GM12878 (cell line): Measurements from ENCODE around the gene KPNA3.

Experiments
- CTCF ChIP-seq, 3 experiments: IDR thresholded peaks in 2 of 3; conservative IDR thresholded peaks in 1 of 3; 2 replicates each; pipeline ENCODE4 v1.5.1; 2011; ENCODE audit warnings: low read depth in 3 of 3, low read length in 3 of 3, mild to moderate bottlenecking in 3 of 3, control low read depth in 2 of 3, moderate library complexity in 2 of 3, inconsistent platforms in 1 of 3, mixed read lengths in 1 of 3; ENCODE audit not compliant: control insufficient read depth in 2 of 3, insufficient read depth in 1 of 3; ENCODE audit errors: extremely low read depth in 1 of 3
- FOXM1 ChIP-seq: IDR thresholded peaks from 2 replicates; pipeline ENCODE4 v1.6.1; 2012; ENCODE audit warnings: low read depth, mild to moderate bottlenecking, inconsistent platforms, low read length, moderate library complexity
- GABPA ChIP-seq: IDR thresholded peaks from 2 replicates; pipeline ENCODE4 v1.6.1; 2014; ENCODE audit warnings: antibody characterized with exemption, low read depth, mild to moderate bottlenecking, inconsistent platforms
- MAX ChIP-seq: IDR thresholded peaks from 2 replicates; pipeline ENCODE4 v1.6.1; 2012; ENCODE audit warnings: low read depth, low read length, improper control_type of control experiment
- POLR2A ChIP-seq: IDR thresholded peaks from 2 replicates; pipeline ENCODE4 v1.6.1; 2011; ENCODE audit warnings: low read depth, mild to moderate bottlenecking, low read length
- REST ChIP-seq: IDR thresholded peaks from 2 replicates; pipeline ENCODE4 v1.6.1; 2012; ENCODE audit warnings: mild to moderate bottlenecking, low read depth, low read length
- YY1 ChIP-seq: IDR thresholded peaks from 2 replicates; pipeline ENCODE4 v1.6.1; 2011; ENCODE audit warnings: low read depth, mild to moderate bottlenecking, low read length

- TF ChIP-seq YY1 (no peak), REST (no peak), FOXM1 (no peak), CTCF (IDR thresholded peaks at IDR 0.05 in 2 of 3, conservative IDR thresholded peaks at IDR 0.05 in 1 of 3; ENCODE audit: control insufficient read depth in 2 of 3, extremely low read depth in 1 of 3, insufficient read depth in 1 of 3, low read depth in 3 of 3, low read length in 3 of 3) (no peak), GABPA (no peak), MAX (no peak), POLR2A (no peak)
Observed at GRCh38 chr13:49690133-49690994, 102.1 kb downstream of the KPNA3 start.
